Cardiac fibroblast (primary cell): ENCODE measurements around the gene RGS11.

Experiments
- DNase-seq, 2 donors: peaks; one replicate each; pipeline versions ENCODE4 v3.0.0 to v3.0.0-alpha.2; 2010; ENCODE audit warnings: low read depth in 2 of 2
- H3K4me3 ChIP-seq, 2 donors: replicated peaks in 1 of 2; 1 replicate in 1 of 2; 2 replicates in 1 of 2; pipeline ENCODE4 v1.5.1; 2011; ENCODE audit warnings: low read depth in 2 of 2, low read length in 2 of 2, mild to moderate bottlenecking in 2 of 2, moderate library complexity in 1 of 2
- CTCF ChIP-seq: IDR thresholded peaks from one replicate; pipeline ENCODE4 v1.5.1; 2011; ENCODE audit warnings: low read depth, mild to moderate bottlenecking, low read length, inconsistent platforms

Gene RGS11

GRCh38 chr16:290015-290680 is 14.4 kb upstream of the RGS11 start:
- no peak for DNase-seq
- TF ChIP-seq CTCF, result no peak
- no peak overlapping the region for H3K4me3 ChIP-seq

- DNase-seq, result no peak
- no peak for TF ChIP-seq CTCF
- H3K4me3 ChIP-seq, result no peak overlapping the region
These were observed 13.8 kb upstream of the RGS11 start for GRCh38 chr16:289395-289997.

GRCh38 chr16:287981-288920 is 12.5 kb upstream of the RGS11 start:
- no peak for TF ChIP-seq CTCF
- DNase-seq, result no peak
- H3K4me3 ChIP-seq, result no peak overlapping the region

- no peak overlapping the region for H3K4me3 ChIP-seq
- no peak for DNase-seq
- TF ChIP-seq CTCF, result no peak
These were observed 11.6 kb upstream of the RGS11 start for GRCh38 chr16:287298-287811.

- no peak for TF ChIP-seq CTCF
- H3K4me3 ChIP-seq, result no peak overlapping the region
- no peak for DNase-seq
These were observed 10.9 kb upstream of the RGS11 start for GRCh38 chr16:286491-287297.
